ENCODE measurements around the gene BLMH. TPM values are rescaled to one million over a fixed set of nuclear protein-coding genes. Genes with fewer than 3 reads are reported as not detected.

Gene BLMH
- total RNA-seq, 1 experiment from 2014 or later: 59.0 TPM

DNA sequence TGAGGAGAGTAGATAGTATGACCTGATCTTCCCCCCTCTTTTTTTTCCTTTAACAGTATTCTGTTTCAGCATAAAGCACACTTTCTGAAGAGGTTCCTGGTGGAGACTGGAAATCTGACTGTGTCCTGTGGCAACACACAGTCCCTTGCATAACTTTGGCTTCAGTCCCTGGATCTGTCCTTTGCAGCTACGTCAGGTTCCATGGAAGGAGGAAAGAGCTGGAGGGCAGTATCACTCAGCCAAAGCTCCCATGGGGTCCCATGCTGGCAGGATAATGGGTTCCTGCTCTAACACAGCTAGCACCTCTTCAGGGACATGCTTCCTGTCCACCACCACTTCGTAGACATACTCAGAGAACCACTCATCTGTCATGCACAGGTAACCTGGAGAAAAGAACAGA is 43.0 kb downstream of the BLMH start:
- no TSS peak for BruUV-seq (replicated peaks)
- CTCF ChIA-PET: no interaction called here
- Histone ChIP-seq H3K27ac (ENCODE audit: low read length) (no peak overlapping the region), H3K9me3 (ENCODE audit: control insufficient read depth, insufficient read depth, low read depth, low read length) (no peaks in the 10 kb centered on the region), H3K4me1 (ENCODE audit: control insufficient read depth, insufficient read depth, low read length) (no peaks in the 10 kb centered on the region), H3K36me3 (ENCODE audit: control insufficient read depth, insufficient read depth, low read length) (0 out of 2 replicates have a peak, but pooled peaks cover 3% of the 10 kb centered on the region), H3K4me3 (ENCODE audit: low read depth in 2 of 2, low read length in 2 of 2) (no peak overlapping the region), H3K27me3 (ENCODE audit: control insufficient read depth, insufficient read depth, low read length) (no peaks in the 10 kb centered on the region)
- in situ Hi-C loops (cut with HindIII; ENCODE audit: low pct_unique_long_range_greater_than_20kb, low sequenced_read_pairs) (no loop called here), intact Hi-C loops (cut with micrococcal nuclease; ENCODE audit: unreplicated experiment) (no loop called here)
- DNase-seq (ENCODE audit: low read depth, low spot score) (no peak), ATAC-seq (no peak)
- TF ChIP-seq SIN3A (IDR thresholded peaks at IDR 0.05; ENCODE audit: borderline replicate concordance, insufficient read depth, low read depth, low read length): no peak
- TF ChIP-seq, protein P1, sequence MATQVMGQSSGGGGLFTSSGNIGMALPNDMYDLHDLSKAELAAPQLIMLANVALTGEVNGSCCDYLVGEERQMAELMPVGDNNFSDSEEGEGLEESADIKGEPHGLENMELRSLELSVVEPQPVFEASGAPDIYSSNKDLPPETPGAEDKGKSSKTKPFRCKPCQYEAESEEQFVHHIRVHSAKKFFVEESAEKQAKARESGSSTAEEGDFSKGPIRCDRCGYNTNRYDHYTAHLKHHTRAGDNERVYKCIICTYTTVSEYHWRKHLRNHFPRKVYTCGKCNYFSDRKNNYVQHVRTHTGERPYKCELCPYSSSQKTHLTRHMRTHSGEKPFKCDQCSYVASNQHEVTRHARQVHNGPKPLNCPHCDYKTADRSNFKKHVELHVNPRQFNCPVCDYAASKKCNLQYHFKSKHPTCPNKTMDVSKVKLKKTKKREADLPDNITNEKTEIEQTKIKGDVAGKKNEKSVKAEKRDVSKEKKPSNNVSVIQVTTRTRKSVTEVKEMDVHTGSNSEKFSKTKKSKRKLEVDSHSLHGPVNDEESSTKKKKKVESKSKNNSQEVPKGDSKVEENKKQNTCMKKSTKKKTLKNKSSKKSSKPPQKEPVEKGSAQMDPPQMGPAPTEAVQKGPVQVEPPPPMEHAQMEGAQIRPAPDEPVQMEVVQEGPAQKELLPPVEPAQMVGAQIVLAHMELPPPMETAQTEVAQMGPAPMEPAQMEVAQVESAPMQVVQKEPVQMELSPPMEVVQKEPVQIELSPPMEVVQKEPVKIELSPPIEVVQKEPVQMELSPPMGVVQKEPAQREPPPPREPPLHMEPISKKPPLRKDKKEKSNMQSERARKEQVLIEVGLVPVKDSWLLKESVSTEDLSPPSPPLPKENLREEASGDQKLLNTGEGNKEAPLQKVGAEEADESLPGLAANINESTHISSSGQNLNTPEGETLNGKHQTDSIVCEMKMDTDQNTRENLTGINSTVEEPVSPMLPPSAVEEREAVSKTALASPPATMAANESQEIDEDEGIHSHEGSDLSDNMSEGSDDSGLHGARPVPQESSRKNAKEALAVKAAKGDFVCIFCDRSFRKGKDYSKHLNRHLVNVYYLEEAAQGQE (IDR thresholded peaks at IDR 0.05; ENCODE audit: insufficient read depth in 1 of 2, low read depth in 2 of 2, low read length in 1 of 2): no peak
- POLR2A ChIA-PET: no interaction called here

DNA sequence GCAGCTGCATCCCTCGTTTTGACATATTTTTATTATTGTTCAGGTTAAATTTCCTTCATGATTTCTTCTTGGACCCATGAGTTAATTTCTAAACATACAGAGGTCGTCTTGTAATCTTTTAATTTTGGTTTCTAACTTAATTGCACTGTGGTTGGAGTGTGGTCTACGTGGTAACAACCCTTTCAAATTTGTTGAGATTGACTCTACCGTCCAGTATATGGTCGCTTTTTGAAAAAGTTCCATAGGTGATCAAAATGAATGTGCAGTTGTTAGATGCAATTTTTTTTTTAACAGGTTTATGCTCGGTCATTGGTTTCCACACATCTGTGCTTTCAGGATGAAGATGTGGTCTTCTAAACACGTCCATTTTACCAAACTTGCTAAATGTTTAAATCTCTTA is 45.3 kb downstream of the BLMH start:
- Histone ChIP-seq H3K36me3 (ENCODE audit: control insufficient read depth, insufficient read depth, low read length) (0 out of 2 replicates have a peak, but pooled peaks cover 3% of the 10 kb centered on the region), H3K4me1 (ENCODE audit: control insufficient read depth, insufficient read depth, low read length) (no peaks in the 10 kb centered on the region), H3K4me3 (ENCODE audit: low read depth in 2 of 2, low read length in 2 of 2) (no peak overlapping the region), H3K27me3 (ENCODE audit: control insufficient read depth, insufficient read depth, low read length) (no peaks in the 10 kb centered on the region), H3K27ac (ENCODE audit: low read length) (no peak overlapping the region), H3K9me3 (ENCODE audit: control insufficient read depth, insufficient read depth, low read depth, low read length) (no peaks in the 10 kb centered on the region)
- TF ChIP-seq POLR2AphosphoS5 (IDR thresholded peaks at IDR 0.05; ENCODE audit: low read depth, low read length): no peak
- no peak for TF ChIP-seq SIN3A (IDR thresholded peaks at IDR 0.05; ENCODE audit: borderline replicate concordance, insufficient read depth, low read depth, low read length)
- TF ChIP-seq, protein P2, sequence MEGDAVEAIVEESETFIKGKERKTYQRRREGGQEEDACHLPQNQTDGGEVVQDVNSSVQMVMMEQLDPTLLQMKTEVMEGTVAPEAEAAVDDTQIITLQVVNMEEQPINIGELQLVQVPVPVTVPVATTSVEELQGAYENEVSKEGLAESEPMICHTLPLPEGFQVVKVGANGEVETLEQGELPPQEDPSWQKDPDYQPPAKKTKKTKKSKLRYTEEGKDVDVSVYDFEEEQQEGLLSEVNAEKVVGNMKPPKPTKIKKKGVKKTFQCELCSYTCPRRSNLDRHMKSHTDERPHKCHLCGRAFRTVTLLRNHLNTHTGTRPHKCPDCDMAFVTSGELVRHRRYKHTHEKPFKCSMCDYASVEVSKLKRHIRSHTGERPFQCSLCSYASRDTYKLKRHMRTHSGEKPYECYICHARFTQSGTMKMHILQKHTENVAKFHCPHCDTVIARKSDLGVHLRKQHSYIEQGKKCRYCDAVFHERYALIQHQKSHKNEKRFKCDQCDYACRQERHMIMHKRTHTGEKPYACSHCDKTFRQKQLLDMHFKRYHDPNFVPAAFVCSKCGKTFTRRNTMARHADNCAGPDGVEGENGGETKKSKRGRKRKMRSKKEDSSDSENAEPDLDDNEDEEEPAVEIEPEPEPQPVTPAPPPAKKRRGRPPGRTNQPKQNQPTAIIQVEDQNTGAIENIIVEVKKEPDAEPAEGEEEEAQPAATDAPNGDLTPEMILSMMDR (IDR thresholded peaks at IDR 0.05): no peak
- TF ChIP-seq TCF7L2 (IDR thresholded peaks at IDR 0.05; ENCODE audit: low read depth, low read length): no peak
- TF ChIP-seq, protein P1 (IDR thresholded peaks at IDR 0.05; ENCODE audit: insufficient read depth in 1 of 2, low read depth in 2 of 2, low read length in 1 of 2): no peak
- intact Hi-C loops (cut with micrococcal nuclease; ENCODE audit: unreplicated experiment) (no loop called here), in situ Hi-C loops (cut with HindIII; ENCODE audit: low pct_unique_long_range_greater_than_20kb, low sequenced_read_pairs) (no loop called here)
- DNase-seq (ENCODE audit: low read depth, low spot score) (no peak), ATAC-seq (no peak)
- BruUV-seq (replicated peaks): no TSS peak
- ChIA-PET POLR2A (no interaction called here), CTCF (no interaction called here)

Measured in Panc1 (cell line).